ENCODE results near the gene ZCCHC24.

Gene ZCCHC24

DNA sequence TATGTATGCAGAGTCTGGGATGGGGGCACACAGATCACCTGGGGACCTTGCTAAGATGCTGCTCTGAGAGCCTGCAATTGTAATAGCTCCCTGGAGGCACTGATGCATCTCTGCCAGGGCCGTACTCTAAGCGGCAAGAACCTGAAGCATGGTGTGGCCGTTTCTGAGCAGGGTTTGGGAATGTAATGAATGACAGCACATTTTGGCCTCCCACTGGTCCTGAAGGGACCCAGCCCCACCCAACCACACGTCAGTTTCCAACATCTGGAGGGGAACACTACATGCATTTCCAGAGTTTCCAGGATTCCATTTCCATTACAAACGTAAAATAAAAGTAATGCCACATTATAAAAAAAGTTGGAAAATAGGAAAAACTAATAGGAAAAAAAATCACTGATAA is 14.0 kb downstream of the ZCCHC24 start:
- ATAC-seq (no peak), DNase-seq (no peak)

DNA sequence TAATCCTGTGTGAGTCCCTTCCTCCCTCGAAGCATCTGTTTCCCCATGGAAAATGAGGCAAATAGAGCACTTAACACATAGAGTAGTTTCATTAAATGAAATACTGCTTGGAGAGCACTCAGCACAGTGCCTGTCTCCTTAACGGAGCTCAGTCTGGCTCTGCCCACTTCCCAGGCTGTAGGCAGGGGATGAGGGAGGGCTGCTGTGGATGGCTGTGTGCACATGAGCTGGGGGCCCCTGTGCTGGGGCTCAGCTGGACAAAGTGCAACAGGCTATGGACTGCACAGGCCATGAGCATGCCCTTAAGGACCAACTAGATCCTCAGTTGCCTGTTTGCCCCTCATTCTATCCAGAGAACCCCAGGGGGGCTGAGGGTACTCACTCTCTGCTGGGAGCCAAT is 14.5 kb downstream of the ZCCHC24 start:
- no peak for ATAC-seq

DNA sequence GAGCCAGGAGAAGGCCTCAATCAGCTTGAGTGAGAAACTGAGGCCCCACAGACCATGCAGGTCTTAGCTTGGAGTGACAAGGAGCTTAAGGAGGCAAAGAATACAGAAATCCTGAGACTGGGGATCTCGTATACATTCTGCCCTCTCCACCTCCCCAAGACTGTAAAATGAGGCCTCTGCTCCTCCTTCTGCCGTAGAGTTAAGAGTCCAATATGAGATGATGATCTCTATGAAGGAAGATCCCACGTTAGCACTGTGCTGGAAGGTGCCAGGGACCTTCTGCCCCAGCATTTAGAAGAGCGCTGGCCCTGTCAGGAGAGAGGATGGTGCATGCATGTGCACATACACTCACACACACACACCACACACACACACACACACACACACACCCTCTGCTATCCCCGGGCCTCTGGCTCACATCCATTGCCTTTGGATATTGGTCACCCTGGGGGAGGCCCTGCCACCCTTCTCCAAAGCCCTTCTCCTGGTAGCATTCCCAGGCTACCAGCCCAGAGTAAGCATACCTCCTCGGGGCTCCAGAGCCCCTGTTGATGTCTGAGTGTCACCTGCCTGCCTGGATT is 15.0 kb downstream of the ZCCHC24 start:
- ATAC-seq (no peak), DNase-seq (no peak)

More for the DNA sequence above, 14.5 kb downstream of the ZCCHC24 start:
- no peak for DNase-seq

DNA sequence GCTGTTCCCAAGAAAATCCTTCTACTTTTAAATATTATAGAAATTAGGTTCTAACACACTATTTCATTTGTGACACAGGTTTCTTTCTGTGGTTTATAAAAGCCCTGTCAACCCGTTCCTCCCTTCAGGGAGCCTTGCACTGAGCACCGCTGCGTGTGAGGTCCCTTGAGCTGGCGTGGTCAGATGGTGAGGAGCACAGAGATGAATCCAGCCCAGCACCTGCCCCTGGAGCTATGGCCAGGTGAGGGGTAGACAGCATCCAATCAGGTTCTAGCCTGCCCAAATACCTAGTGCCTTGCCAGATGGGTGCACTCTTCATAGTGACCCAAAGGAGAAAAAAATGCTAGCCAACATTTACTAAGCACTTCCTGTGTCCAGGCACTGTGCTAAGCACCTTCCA is 15.7 kb downstream of the ZCCHC24 start:
- ATAC-seq (no peak), DNase-seq (no peak)

DNA sequence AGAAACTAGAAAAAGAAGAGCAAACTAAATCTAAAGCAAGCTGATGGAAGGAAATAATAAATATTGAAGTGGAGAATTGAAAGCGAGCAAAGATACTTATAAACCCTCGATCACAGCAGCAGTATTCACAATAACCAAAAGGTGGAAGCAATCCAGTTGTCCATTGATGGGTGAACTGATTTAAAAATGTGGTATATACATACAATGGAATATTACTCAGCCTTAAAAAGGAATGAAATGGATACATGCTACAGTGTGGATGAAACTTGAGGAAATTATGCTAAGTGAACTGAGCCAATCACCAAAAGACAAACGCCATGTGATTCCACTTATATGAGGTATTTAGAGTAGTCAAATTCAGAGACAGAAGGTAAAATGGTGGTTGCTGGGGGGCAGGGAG is 17.5 kb downstream of the ZCCHC24 start:
- ATAC-seq (no peak), DNase-seq (no peak)

DNA sequence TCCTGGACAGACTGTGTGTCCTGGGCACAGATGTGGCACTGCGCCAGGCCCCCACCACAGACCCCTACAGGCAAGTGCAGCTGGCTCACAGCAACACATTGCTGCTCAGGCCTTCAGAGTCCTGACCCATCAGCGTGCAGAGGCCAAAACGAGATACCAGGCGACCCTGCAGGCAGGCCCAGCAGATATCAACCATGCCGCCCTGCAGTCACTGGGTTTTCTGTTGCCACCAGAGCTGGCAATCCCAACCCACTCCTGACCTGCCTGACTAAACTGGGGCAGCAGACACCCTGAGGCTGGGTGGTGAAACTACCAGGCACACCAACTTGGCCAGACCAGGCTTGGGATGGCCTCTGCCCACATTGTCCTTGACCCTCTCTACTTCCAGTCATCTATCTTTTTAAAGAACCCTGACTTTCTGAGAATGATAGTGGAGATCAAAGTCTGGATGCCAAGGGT is 20.3 kb downstream of the ZCCHC24 start:
- ATAC-seq (no peak), DNase-seq (no peak)

DNA sequence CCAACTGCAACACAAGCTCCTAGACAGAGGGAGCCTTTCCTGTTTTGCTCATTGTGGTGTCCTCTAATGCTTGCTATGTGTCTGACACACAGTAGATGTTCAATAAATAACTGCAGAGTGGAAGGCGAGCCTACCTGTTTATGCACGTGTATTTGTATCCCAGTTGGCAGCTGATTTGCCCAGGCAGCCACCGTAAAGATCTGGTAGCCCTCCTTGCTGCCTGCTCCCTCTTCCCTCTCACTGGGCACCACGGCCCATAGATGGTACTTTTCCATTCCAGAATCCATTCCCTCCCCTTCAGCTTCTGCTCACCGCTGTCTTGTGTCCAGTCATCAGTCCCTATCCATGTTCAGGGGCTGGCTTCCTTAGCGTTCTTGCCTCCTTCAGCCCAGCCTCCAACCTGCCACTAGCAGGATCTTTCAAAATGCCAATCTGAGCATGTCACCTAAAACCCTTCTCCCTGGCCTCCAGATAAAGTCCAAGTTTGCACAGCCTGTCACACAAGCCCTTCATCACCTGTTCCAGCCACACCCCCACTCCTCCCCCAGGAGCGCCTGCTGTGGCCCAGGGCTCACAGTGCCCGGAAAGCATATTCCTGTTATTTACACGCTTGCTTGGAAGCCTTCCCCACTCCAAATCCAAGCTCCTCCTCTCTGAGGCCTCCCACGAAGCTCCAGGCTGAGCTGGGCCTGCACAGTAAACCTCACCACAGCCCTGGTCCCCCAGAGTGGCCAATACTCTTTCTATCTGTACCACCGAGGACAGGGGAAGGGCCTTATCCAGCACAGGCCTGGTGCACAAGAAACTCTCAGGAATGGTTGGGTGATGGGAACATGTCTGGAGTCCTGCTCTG is 21.0 kb downstream of the ZCCHC24 start:
- DNase-seq, result no peak
- ATAC-seq, result no peak

DNA sequence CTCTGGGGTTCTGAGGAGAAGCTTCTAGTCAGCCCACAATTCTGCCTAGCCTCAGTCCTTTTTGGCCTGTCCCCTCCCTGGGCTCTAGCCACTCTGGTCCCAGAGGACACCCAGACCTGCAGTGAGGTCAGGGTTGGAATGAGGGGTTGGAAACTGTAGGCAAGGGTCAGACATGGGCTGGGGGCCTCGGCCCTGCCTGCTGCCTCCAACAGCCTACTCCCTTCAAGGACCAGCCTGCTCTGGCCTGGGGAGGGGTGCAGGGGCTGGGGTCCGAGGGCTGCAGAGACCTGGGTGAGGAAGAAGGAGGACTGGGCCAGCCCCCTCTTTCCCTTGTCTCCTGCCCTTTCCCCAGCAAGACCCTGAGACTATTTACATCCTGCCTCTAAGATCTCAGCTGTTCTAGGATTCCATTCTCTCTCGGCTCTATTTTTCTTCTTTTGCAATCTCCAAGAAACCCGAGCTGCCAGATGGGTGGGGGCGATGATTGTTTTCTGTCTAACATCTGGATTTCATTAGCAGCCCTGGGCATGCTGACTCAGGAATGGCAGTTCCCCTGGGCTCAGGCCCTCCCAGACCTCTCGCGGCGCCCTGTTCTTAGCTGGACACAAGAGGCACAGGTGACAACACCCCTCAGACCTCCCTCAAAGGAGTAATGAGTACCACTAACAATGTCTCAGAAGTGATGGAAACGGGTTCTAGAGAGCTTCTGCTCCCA is 23.1 kb downstream of the ZCCHC24 start:
- no peak for ATAC-seq
- DNase-seq, result no peak

DNA sequence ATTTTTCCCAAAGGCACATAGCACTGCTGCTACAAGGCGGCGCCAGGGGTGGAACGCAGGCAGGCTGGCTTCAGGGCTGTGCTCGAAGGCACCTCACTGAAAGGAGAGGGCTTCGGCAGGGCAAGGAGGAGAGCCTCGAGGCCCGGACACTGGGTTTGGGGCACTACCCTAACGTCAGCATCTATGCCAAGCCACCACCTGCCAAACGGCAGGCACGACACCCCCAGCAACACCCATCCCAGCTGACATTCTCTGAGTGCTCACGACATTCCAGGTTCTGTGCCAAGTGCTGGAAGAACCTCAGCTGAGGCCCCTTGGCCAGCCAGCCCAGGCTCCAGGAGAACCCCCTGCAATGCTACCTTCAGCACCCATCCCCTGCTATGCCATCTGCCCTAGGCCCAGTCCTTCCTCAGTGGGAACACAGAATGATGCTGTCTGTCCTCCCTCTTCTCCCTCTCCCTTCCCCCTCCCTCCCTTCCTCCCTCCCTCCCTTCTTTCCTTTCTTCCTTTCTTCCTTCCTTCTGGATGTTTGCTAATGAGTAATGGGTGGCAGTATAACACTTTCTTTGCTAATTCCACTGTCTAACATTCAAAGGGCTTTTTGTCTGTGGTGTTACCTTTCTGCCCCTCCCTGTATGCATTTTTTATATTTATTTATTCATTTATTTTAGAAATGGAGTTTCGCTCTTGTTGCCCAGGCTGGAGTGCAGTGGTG is 24.3 kb downstream of the ZCCHC24 start:
- no peak for ATAC-seq

DNA sequence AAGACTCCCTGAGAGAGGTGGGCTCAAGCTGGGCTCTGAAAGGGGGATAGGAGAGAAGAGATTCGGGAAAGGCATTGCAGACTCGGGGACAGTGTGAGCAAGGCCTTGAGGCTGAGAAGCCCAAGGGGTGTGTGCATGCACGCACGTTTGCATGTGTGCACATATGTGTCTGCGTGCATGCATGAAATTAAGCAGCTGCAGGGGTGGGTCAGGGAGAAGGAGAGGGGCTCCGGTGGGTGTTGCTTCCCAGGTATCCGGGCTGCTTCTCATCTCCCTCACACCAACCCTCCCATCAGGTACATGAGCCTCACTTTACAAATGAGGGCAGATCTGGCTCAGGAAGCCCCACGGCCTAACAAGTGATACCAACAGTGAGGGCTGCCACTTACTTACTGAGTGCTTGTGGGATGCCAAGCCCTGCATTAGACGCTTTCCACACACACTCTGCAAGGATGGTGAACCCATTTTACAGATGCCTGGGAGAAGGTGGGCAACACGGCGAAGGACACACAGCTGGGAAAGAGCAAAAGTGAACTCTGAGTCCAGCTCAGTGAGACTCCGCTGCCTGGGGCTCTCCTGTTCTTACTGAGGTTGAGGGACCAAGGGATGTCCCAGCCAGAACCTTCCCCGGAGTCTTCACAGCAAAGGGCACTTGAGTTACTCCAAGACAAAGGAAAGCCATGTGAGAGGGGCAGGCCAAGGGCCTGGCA is 26.4 kb downstream of the ZCCHC24 start:
- peak; percentile 16 for ATAC-seq
- no peak for DNase-seq

More for the DNA sequence above, 24.3 kb downstream of the ZCCHC24 start:
- no peak for DNase-seq

DNA sequence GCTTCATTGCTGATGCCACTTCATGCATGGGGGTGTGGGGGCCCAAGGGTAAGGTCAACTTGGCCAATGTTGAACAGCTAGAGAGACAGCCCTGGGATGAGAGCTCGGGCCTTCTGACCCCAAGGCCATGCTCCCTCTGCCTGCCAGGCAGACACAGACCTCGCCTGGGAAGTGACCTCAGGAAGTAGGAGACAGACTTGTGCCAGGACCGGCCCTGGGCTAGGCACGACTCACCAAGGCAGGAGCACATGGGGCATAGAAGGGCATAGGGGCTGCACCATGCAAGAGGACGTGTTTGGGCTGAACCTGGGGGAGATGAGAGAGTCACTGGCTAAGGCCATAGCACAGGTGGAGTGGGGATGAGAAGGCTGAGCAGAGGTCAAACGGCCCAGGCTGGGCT is 27.1 kb downstream of the ZCCHC24 start:
- no peak for ATAC-seq
- DNase-seq, result no peak

DNA sequence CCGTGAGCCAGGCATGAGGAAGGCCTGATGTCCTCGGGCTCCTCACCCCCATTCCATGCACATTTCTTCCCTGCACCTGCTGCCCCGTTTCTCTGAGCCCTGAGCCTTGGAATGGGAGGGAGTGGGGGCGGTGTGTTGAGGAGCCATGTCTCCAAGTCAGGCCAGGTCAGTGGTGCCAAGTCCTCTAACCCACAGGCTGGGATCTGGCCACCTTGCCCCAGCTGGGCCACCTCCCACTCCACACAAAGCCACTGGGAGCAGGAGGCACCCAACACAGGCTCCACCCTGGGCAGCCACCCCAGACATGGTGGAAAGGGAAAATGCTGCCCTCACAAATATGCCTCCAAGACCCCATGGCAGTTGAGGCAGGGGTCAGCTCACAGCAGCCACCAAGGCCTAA is 27.7 kb downstream of the ZCCHC24 start:
- no peak for DNase-seq
- ATAC-seq, result no peak

DNA sequence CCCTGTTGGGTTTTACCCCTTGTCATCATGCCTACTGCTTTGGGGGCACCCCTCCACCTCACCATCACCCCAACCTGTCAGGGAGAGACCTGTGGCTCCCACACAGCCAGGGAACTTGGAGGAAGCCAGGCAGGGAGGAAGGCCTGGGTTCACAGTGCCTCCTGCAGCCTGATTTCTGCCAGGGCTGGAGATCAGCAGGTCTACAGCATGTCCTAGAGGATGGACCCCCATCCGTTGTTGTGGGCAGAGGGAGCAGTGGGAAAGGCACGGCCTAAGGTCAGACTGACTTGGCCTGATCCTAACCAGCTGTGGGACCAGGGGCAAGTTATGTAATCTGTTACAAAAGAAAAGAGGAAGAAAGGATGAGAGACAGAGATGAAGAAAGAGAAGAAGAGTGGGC is 28.2 kb downstream of the ZCCHC24 start:
- no peak for DNase-seq

DNA sequence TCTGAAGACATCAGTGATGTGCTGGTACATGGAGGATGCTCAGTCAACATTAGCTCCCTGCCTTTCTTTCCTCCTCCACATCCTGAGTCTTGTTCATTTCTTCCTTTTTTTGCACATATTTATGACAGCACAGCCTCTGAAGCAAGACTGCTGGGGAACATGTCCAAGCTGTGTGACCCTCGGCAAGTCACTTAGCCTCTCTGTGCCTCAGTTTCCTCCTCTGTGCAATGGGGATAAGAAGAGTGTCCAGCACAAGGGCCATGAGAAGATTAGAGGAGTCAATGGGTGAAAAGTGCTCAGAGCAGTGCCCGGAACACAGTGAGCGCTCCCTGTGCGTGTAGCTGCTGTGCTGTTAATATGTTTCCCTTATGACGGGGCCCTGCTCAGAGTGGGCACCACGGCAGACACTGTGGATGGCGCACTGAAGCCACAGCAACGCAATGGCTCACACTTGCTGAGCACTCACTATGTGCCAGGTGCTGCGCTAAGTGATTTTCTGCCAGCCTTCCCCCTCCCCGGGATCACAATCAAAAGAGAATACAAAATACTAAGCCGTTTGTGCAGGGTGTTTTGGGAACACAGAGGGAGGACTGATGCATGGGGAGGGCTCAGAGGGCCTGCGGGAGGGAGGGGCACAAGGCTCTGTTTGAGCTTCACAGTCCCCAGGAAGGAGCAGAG is 28.7 kb downstream of the ZCCHC24 start:
- DNase-seq (no peak), ATAC-seq (no peak)

More for the DNA sequence above, 28.2 kb downstream of the ZCCHC24 start:
- ATAC-seq, result no peak

DNA sequence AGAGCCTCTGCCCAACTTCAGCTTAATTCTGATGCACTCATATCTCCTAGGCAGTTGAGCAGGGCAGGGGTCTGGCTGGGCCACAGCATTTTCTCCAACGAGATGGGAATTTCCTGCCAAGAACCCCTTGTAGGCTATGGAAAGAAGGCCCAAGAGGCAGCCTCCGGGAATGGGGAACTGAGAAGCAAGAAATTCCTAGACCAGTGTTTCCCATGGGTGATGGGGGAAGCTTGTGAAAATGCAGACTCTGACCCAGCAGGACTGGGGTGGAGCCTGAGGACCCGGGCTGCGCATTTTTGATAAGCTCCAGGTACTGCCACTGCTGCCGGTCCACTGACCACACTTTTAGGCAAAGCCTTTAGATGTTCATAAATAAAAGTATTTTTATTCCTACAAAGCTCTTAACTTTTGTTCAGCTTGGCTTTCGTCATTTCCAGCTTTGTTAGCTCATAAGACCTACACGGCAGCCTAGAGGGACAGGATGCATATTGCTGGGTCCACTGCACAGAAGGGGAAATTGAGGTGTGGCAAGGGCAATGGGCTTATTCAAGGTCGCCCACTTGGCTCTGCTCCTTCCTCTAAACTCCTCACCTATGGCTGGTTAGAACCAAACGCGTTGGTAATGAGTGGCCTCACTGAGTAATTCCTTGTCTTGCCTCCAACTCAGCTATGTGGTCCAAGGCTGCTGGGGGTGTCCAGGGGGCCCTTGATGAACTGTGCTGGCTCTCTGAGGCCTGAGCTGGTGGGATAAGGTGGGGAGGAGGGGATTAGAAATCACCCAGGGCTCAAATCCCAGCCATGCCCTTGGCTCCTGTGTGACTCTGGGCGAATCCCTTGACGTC is 29.5 kb downstream of the ZCCHC24 start:
- no peak for ATAC-seq
- no peak for DNase-seq

DNA sequence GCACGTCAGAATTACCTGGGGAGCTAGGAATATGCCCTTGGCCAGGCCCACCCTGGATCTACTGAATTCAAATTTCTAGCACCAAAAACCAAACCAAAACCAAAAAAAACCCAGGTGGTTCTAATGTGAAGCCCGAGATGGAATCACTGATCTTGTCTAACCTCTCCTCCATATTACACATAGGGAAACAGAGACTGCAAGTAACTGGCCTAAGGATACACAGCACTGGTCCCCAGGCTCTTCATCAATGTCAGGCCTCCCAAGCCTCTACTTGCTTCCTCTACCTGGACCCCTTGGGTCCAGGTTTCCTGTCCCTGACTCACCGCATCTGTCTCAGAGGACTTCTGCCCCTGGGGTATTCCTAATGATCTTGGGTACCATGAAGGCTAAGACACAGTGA is 30.7 kb downstream of the ZCCHC24 start:
- DNase-seq (no peak), ATAC-seq (no peak)

DNA sequence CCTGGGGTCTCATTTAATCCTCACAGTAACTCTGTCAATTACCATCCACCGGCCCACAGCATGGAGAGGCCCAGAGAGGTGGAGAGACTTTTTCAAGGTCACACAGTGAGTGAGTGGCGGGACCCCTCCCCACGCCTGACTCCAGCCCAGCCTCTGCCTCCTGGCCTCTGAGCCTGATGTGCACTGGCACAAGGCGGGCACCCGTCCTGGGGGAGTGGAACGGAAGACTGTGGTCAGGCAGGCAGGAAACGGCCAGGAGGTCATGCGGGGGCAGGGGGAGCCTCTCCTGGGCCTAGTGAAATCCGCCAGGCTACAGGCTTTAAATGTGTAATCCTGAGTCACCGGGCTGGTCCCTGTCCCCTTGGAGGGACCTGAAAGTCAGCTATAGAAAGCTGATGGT is 32.2 kb downstream of the ZCCHC24 start:
- peak; percentile 42 for DNase-seq
- ATAC-seq, result peak; percentile 68

DNA sequence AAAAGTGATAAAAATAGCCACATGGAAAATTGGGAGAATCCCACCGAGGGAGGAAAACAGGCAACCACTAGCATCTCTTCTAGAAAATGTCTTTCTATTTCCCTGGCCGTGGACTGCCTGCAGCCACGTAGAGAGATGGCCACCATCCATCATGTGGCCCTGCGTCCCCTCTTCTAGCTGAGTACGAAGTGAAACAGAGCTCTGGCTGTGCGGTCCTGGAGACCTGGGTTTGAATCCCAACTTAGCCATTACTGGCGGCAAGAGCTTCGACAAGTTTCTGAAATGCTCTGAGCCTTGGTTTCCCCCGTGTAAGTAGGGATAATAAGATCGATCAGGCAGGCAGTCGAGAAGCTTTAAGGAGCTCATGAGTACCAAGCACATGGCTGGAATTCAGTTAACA is 32.9 kb downstream of the ZCCHC24 start:
- DNase-seq, result no peak
- ATAC-seq, result no peak

DNA sequence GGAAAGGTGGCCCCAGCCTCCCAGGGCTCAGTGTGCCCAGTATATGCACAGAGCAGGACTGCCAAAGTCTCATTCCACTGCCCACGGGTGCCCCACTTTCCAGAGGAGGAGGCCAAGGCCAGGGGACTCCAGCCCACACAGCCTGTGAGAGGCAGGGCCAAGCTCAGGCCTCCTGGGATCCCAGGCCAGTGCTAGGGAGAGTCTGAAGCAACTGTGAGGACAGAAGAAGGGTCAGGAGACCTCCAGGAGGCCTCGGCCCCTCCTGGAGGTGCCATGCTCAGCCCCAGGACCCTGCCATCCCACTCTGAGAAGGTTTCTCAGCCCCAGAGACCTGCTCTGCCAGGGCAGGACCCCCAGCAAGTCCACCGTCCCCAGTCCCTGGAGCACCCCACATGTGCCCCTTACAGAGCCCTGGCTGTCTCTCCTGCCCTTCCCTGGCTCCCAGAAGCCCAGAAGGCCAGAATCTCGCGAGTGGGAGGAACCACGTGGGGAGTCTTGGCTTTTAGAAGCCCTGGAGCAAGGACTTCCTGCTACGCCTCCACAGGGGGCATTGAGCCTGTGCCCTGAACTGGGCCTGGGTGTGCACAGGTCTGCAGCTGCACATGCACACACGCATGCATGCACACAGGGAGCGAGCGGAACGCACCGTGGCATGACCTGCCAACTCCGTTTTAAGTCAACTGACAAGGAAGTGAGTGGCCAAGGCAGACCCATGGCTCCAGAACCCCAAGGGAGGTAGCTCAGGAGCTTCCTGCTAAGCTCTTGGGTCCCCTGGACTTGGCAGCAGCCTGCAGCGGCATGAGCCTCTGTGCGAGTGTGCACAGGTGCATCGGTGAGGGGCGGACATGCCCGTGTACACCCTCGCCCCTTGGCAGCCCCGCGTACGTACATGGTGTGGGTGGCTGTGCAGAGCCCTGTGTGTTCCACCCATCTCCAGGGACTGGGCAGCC is 33.6 kb downstream of the ZCCHC24 start:
- ATAC-seq (no peak), DNase-seq (no peak)
